Activated CD4-positive, alpha-beta T cell treated with anti-CD3 and anti-CD28 coated beads, Interleukin-2, amount 10 ng/mL, durations not matched to agents 24 days and 14 days (primary cell): ENCODE results near the gene ATP5F1E. TPM values are rescaled to one million over a fixed set of nuclear protein-coding genes. Genes with fewer than 3 reads are reported as not detected.

ENCODE experiments used
- DNase-seq: peaks from one replicate; pipeline ENCODE4 v3.0.0; 2022
- H3K27ac Mint-ChIP-seq: one replicate; pipeline ENCODE4 v1.8.0; 2022; ENCODE audit warnings: mild to moderate bottlenecking, mixed read lengths
- H3K27me3 Mint-ChIP-seq: one replicate; pipeline ENCODE4 v1.8.0; 2022; ENCODE audit warnings: mixed read lengths
- H3K36me3 Mint-ChIP-seq: one replicate; pipeline ENCODE4 v1.8.0; 2022; ENCODE audit warnings: low read depth, mild to moderate bottlenecking, mixed read lengths
- H3K4me1 Mint-ChIP-seq: one replicate; pipeline ENCODE4 v1.8.0; 2021; ENCODE audit warnings: mixed read lengths
- H3K4me3 Mint-ChIP-seq: one replicate; pipeline ENCODE4 v1.8.0; 2022; ENCODE audit warnings: mild to moderate bottlenecking, moderate library complexity, mixed read lengths
- H3K9me3 Mint-ChIP-seq: one replicate; pipeline ENCODE4 v1.8.0; 2021; ENCODE audit warnings: mixed read lengths
- intact Hi-C: fragments of 100-400 bp; cut with micrococcal nuclease; formaldehyde crosslinking; loops from one replicate; pipeline ENCODE4 v1.15.1; 2023
- total RNA-seq: library from RNA; stranded (reverse); gene quantifications from 2 replicates; pipeline ENCODE4 v1.2.3, GENCODE V29; 2022

ATP5F1E gene
- total RNA-seq, 1 donor from 2014 or later = 69.9 TPM

DNA sequence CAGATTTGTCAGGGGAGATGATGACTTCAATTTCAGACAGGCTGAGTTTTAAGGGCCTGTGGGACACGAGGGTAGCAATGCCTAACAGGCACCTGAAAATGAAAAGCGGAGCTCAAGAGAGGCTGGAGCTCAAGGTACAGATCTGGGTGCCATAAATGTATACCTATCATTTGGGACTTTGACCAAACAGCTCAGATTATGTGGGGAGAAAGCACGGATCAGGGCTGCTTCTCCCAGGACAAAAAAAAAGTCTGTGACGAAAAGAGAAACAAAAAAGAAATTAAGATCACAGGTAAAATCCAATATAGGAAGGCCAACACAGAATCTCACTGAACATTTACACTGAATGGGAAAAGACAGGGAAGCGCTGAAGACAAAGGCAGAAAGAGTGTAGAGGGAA is 8.5 kb upstream of the ATP5F1E start:
- Mint-ChIP-seq H3K9me3 (no peaks in the 10 kb centered on the region), H3K36me3 (peaks cover 43% of the 10 kb centered on the region), H3K4me3 (peak overlapping the region; percentile 93), H3K27ac (peak overlapping the region; percentile 65), H3K27me3 (no peaks in the 10 kb centered on the region), H3K4me1 (peaks cover 48% of the 10 kb centered on the region)
- intact Hi-C loops = loop anchor here (5.0 to 10.0 kb wide), 2 partner anchors 182 to 1646 kb away; partner anchors contain the start of gene RBM38
- peak; percentile 43 for DNase-seq

DNA sequence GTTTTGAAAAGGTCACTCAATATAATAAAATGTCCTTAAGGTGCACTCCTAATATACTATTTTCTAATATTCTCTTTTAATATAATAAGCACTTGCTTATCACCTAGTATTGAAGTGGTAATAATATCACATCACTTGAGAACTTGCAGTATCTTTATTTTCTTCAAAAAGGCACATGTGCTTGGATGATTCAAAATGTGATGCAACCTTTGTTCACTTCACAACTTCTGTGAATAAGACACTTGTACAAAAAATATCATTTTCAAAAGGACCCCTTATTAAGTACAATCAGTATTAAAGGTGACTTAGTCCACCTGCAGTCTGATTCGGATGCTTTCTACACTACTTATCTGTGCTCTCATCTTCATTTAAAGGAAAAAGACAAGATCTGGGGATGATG is 7.1 kb upstream of the ATP5F1E start:
- Mint-ChIP-seq H3K4me3 (peak overlapping the region; percentile 93), H3K27me3 (no peaks in the 10 kb centered on the region), H3K27ac (peak overlapping the region; percentile 59), H3K9me3 (no peaks in the 10 kb centered on the region), H3K4me1 (peaks cover 55% of the 10 kb centered on the region), H3K36me3 (peaks cover 53% of the 10 kb centered on the region)
- intact Hi-C loops = no loop called here
- DNase-seq = peak; percentile 48

DNA sequence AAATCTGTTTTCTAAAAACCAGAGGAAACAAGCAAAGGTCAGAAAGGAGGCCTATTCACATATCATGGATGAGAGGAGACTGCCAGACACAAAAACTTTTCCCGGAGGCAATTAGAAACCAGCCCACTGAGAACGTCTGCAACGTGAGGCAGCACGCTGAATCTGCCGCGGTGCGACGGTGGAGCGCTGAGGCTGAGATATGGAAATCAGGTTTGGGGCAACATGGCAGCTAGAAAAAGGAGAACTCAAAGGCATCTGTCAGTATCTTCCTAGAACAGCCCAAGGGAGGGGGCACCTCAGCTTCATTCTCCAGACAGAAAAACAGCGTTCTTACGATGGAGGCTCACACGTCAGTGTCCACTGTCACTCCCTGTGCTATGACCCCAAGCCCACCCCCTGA is 5.3 kb upstream of the ATP5F1E start:
- intact Hi-C loops = no loop called here
- Mint-ChIP-seq H3K27me3 (no peaks in the 10 kb centered on the region), H3K4me3 (no peak overlapping the region), H3K27ac (no peak overlapping the region), H3K36me3 (peaks cover 60% of the 10 kb centered on the region), H3K4me1 (peaks cover 49% of the 10 kb centered on the region), H3K9me3 (no peaks in the 10 kb centered on the region)
- DNase-seq = peak; percentile 52

DNA sequence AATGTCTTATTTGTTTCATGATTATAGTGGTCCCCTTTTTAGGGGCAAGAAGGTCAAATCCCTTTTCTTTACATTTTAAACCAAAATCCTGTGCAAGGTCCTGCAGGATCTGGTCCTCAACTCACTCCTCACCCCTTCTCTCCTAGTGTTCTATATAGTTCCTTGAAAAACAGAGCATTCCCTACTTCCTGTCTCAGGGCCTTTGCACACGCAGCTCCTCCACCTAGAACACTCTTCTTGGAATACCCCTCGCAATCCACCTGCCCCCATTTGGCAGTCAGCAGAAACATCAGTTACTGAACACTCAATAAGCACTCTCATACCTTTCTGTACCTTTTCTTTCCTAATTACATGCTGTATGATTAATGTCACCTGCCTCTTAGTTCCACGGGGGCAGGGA is 3.2 kb upstream of the ATP5F1E start:
- peaks cover 58% of the 10 kb centered on the region for H3K36me3 Mint-ChIP-seq
- H3K27ac Mint-ChIP-seq = no peak overlapping the region
- H3K27me3 Mint-ChIP-seq = no peaks in the 10 kb centered on the region

DNA sequence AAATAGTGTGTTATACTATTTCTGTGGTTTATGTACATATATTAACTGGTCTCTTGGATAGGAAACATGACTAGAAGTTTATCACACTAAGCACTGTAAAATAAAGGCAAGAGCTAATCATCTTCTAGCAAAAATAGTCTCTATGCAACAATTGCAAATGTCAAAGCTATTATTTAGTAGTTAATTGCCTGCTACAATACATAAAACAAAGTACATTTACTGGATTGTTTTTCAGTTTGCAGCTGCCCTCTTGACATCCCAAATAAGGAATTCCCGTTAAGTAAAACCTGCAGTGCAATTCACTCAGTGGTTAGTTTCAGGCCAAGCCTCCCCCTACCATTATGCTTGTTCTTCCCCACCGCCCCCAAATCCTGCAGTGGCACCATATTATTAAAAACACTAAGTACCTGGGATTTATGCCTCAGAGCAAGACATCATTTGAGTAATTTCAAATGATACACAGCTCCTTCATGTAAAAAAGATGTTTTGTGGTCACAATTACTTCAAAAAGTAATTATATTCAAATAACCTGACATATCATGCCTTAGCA is 1.6 kb upstream of the ATP5F1E start:
- Mint-ChIP-seq H3K4me1 (peaks cover 48% of the 10 kb centered on the region), H3K4me3 (no peak overlapping the region), H3K27me3 (no peaks in the 10 kb centered on the region), H3K9me3 (no peaks in the 10 kb centered on the region), H3K27ac (peak overlapping the region; percentile 26), H3K36me3 (peaks cover 62% of the 10 kb centered on the region)
- intact Hi-C loops = loop anchor here (2.0 to 5.0 kb wide), 3 partner anchors 53 to 381 kb away; partner anchors contain the start of genes NELFCD and STX16
- DNase-seq = peak; percentile 53

More for the DNA sequence above, 3.2 kb upstream of the ATP5F1E start:
- intact Hi-C loops = no loop called here
- no peaks in the 10 kb centered on the region for H3K9me3 Mint-ChIP-seq
- no peak overlapping the region for H3K4me3 Mint-ChIP-seq
- peak; percentile 51 for DNase-seq
- H3K4me1 Mint-ChIP-seq = peaks cover 47% of the 10 kb centered on the region

DNA sequence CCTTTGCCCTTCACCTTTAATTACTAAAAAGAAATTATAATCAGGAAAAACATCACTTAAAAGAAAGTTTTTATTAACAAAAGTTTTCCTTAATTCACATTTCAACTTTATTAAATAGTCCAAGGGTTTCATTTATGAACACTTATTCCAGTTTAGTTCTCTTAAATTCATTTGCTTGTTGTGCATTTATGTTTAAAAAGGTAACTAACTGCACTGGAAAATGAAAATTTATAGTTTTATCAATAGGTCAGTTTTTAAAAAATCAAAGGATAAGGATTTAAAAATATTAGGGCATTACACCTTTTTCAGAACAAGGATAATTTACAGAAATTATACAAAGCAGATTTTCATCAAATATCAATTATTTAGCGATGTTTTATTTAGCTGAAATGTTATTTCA is 958 bp upstream of the ATP5F1E start:
- Mint-ChIP-seq H3K4me1 (peaks cover 51% of the 10 kb centered on the region), H3K36me3 (peaks cover 65% of the 10 kb centered on the region)

DNA sequence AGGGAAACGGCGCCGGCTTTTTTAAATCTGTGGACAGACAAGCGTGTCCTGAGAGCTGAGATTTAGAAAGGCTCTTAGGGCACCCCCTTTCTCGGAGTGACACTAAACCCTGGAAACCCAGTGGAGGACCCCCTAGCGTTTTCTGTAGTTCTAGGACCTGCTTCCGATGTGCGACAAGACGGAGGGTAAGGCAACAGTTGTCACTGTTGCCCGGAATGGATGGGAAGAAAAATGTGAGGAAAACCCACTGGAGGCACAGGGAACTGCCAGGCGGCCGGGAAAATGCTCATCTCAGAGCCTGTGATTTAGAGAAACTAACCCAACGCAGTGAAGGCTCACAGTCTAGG is 551 bp upstream of the ATP5F1E start:
- Mint-ChIP-seq H3K4me1 (peaks cover 53% of the 10 kb centered on the region), H3K9me3 (no peaks in the 10 kb centered on the region), H3K27ac (peak overlapping the region; percentile 91), H3K36me3 (peaks cover 65% of the 10 kb centered on the region), H3K4me3 (peak overlapping the region; percentile 95), H3K27me3 (no peaks in the 10 kb centered on the region)
- intact Hi-C loops = loop anchor here (1.0 to 5.0 kb wide), 5 partner anchors 10 to 380 kb away; partner anchors contain the start of genes NELFCD, PRELID3B and STX16
- no peak for DNase-seq

More for the DNA sequence above, 958 bp upstream of the ATP5F1E start:
- Mint-ChIP-seq H3K4me3 (peak overlapping the region; percentile 95), H3K27ac (peak overlapping the region; percentile 91), H3K9me3 (no peaks in the 10 kb centered on the region), H3K27me3 (no peaks in the 10 kb centered on the region)
- DNase-seq = no peak
- intact Hi-C loops = loop anchor here (2.0 to 5.0 kb wide), 3 partner anchors 52 to 381 kb away; partner anchors contain the start of genes NELFCD and STX16

DNA sequence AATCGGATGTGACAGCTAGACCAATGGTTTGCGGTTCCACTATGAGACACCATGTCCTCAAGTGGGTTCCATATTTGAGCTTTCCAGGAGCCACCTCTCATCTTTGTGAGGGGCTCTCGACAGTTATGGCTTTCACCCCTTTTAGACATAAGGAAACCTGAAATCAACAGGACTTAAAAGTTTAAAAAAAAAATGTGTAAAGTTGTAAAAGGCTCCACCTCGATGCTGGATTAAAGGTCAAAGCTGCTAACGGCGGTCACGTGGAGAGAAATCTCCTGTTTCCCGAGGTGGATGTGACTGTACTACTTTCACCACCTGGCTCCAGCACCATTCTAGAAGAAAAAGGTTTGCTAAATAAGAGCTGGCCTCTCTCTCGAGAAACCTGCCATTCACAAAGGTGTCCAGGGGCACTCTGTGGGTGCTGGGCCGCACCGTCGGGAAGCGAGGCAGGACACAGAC is 542 bp downstream of the ATP5F1E start:
- intact Hi-C loops = loop anchor here (1.0 to 5.0 kb wide), 6 partner anchors 11 to 379 kb away; partner anchors contain the start of genes CTSZ, NELFCD, PRELID3B and STX16
- peaks cover 56% of the 10 kb centered on the region for H3K4me1 Mint-ChIP-seq
- H3K27me3 Mint-ChIP-seq = no peaks in the 10 kb centered on the region
- H3K9me3 Mint-ChIP-seq = no peaks in the 10 kb centered on the region
- H3K27ac Mint-ChIP-seq = peak overlapping the region; percentile 97
- peak overlapping the region; percentile 95 for H3K4me3 Mint-ChIP-seq
- no peak for DNase-seq
- peaks cover 65% of the 10 kb centered on the region for H3K36me3 Mint-ChIP-seq

DNA sequence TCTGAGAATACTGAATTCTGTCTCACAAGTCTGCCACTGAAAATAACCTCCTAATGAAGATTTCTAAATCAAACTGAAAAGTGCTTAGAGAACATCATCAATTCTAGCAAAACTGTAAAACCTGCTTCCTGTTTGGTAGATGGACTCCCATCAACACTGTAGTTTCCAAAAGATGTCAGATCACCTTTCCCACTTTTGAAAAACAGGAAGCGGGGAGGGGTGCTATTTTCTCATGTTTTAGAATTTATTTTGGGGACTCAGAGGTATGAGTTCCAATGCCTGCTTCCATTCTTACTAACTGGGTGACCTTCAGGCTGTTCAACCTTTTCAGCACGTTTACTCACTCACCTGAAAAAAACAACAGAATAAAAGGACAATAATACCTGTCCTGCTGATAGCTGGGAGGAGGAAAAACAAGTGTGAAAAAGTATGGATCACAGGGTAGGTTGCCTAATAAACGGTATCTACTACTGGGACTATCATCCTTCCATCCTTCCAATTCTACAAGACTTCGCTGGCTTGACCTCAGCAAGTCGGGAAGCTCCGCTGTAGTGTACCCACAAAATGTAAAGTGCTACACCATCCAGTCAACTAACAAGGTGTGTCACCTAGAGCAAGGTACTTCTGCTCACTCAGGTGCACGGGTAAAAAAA is 1.1 kb downstream of the ATP5F1E start:
- no peaks in the 10 kb centered on the region for H3K9me3 Mint-ChIP-seq
- peaks cover 69% of the 10 kb centered on the region for H3K36me3 Mint-ChIP-seq
- intact Hi-C loops = loop anchor here (1.0 to 5.0 kb wide), 3 partner anchors 24 to 379 kb away; partner anchors contain the start of genes CTSZ and STX16
- DNase-seq = peak; percentile 68
- H3K27me3 Mint-ChIP-seq = no peaks in the 10 kb centered on the region
- peak overlapping the region; percentile 95 for H3K4me3 Mint-ChIP-seq
- peak overlapping the region; percentile 97 for H3K27ac Mint-ChIP-seq
- H3K4me1 Mint-ChIP-seq = peaks cover 60% of the 10 kb centered on the region

DNA sequence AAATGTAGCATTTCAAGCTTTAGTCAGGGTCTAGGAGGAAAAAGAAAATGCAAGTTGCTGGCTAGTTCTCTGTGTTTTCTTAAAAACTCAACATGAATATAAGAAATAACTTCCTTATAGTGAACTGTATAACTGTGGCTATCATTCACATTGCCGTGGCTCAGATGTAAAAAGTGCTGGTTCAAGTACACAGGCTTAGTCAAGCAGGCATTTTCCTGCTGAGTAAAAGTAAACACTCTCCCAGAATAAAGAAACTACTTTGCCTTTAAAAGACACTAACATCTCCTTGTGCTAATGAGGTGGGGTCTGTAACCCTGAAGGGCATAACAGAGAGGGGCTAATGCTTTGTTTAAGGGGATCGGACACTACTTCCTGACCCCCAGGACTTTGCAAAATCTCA is 3.3 kb downstream of the ATP5F1E start:
- H3K27ac Mint-ChIP-seq = no peak overlapping the region
- H3K27me3 Mint-ChIP-seq = no peaks in the 10 kb centered on the region
- peaks cover 55% of the 10 kb centered on the region for H3K4me1 Mint-ChIP-seq
- no peak for DNase-seq
- peak overlapping the region; percentile 66 for H3K4me3 Mint-ChIP-seq
- H3K9me3 Mint-ChIP-seq = no peaks in the 10 kb centered on the region
- H3K36me3 Mint-ChIP-seq = peaks cover 70% of the 10 kb centered on the region
- intact Hi-C loops = no loop called here

DNA sequence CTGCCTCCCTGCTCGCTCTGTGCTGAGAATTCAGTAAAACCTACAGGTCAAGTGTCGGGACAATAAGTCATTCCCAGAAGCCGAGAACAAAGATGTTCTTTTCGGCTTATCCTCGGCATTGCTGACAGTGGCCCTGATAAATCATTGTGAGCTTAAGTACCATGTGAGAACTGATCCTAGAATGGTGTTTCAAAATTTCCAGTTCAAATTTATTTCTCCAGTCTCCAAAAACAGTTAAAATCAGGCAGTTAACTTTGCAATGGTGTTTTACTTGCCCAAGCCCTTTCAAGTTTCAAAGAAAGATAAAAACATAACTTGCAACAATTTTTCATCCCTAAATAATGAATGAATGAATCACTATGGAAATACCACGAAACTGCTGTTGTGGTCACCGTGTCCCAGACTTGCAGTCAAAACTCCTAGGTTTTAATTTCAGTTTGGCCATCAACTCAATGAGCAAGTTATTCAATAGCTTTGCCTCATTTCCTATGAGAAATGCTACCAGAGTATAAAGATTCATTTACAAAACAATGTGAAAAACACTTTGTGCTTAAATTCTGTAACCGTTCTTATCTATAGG is 4.3 kb downstream of the ATP5F1E start:
- no peak overlapping the region for H3K4me3 Mint-ChIP-seq
- peaks cover 73% of the 10 kb centered on the region for H3K36me3 Mint-ChIP-seq
- DNase-seq = no peak
- H3K27ac Mint-ChIP-seq = no peak overlapping the region
- H3K9me3 Mint-ChIP-seq = no peaks in the 10 kb centered on the region
- H3K4me1 Mint-ChIP-seq = peaks cover 52% of the 10 kb centered on the region
- intact Hi-C loops = no loop called here
- no peaks in the 10 kb centered on the region for H3K27me3 Mint-ChIP-seq

DNA sequence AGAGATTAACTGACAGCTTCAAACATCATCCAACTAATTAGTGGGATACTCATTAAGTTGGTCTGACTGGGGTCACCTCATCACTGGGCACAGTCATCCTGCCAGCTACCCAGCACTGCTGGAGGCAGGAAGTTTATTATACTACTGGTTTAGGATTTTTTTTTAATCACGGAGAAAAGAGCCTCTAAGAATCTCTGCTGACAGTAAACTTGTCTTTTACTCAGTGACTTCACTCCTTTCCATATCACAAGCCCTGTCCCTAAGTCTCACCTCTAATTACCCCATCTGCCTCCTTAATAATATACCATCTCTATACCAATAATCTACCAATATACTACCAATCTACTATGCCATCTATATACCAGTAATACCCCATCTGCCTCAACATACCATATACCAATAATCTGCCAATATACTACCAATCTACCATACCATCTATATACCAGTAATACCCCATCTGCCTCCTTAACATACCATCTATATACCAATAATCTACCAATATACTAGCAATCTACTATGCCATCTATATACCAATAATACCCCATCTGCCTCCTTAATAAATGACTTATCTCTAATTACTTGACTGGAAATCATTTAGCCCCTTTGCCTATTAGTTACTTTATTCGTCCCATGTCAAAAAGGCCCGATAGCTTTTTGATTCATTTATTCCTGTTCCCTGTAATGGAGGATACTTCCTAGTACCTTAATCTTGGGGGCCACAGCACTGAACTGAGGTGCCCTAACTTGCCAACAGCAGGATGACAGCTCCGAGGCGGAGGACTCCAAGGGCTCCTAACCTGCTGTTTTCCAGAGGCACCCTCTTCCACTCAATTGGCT is 5.0 kb downstream of the ATP5F1E start:
- no peak overlapping the region for H3K4me3 Mint-ChIP-seq
- H3K36me3 Mint-ChIP-seq = peaks cover 78% of the 10 kb centered on the region
- DNase-seq = no peak
- H3K27ac Mint-ChIP-seq = no peak overlapping the region
- H3K9me3 Mint-ChIP-seq = no peaks in the 10 kb centered on the region
- peaks cover 50% of the 10 kb centered on the region for H3K4me1 Mint-ChIP-seq
- H3K27me3 Mint-ChIP-seq = no peaks in the 10 kb centered on the region
- intact Hi-C loops = no loop called here

DNA sequence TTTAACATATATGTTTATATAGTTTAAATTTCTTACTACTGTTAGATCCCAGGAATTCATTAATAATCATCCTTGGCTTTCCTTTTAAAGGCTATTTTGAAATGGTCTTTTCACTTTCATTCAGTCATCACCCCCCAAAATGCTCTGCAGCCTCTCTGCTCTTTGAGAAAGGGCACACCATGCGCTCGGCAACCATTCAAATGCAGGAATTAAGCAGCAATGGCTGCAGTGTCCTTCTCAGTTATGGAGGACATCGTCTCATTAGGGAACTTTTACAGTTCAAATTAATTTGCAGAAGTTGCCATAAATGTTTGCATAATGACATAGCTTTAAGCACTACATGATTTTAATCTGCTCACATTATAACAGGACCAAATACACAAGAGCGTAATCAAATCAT is 6.6 kb downstream of the ATP5F1E start:
- Mint-ChIP-seq H3K27me3 (no peaks in the 10 kb centered on the region), H3K9me3 (no peaks in the 10 kb centered on the region), H3K4me3 (no peak overlapping the region), H3K4me1 (peaks cover 42% of the 10 kb centered on the region), H3K27ac (peak overlapping the region; percentile 32), H3K36me3 (peaks cover 70% of the 10 kb centered on the region)
- intact Hi-C loops = no loop called here
- DNase-seq = no peak
